Hepatocyte (in vitro differentiated cells): ENCODE data around the gene CAP1. TPM values are rescaled to one million over a fixed set of nuclear protein-coding genes. Genes with fewer than 3 reads are reported as not detected.
"Not testable (repeated sequence)": the region's sequence is repeated elsewhere in the genome, so short reads cannot be mapped to it uniquely, and the experiment has no call there.

Experiments
- DNase-seq: peaks from one replicate; pipeline ENCODE4 v3.0.0-alpha.2; 2016; ENCODE audit warnings: low spot score
- H2AFZ ChIP-seq: fragments of 200-600 bp; sonication (generic); 2 replicates; pipeline ENCODE4 v1.6.0; 2016; ENCODE audit warnings: antibody characterized with exemption, mild to moderate bottlenecking
- H3K27ac ChIP-seq: fragments of 200-600 bp; sonication (generic); 2 replicates; pipeline ENCODE4 v1.5.1; 2016; ENCODE audit warnings: mild to moderate bottlenecking
- H3K27me3 ChIP-seq: fragments of 200-600 bp; sonication (generic); 2 replicates; pipeline ENCODE4 v1.6.1; 2016
- H3K36me3 ChIP-seq: fragments of 200-600 bp; sonication (generic); replicated peaks from 2 replicates; pipeline ENCODE4 v1.5.1; 2016; ENCODE audit warnings: low read depth; ENCODE audit not compliant: insufficient read depth
- H3K4me1 ChIP-seq: fragments of 200-600 bp; sonication (generic); 2 replicates; pipeline ENCODE4 v1.5.1; 2016; ENCODE audit warnings: mild to moderate bottlenecking, moderate library complexity; ENCODE audit not compliant: insufficient read depth
- H3K4me2 ChIP-seq: fragments of 200-600 bp; sonication (generic); 2 replicates; pipeline ENCODE4 v1.6.0; 2016
- H3K4me3 ChIP-seq: fragments of 200-600 bp; sonication (generic); 2 replicates; pipeline ENCODE4 v1.5.1; 2016; ENCODE audit warnings: mild to moderate bottlenecking
- H3K79me2 ChIP-seq: fragments of 200-600 bp; sonication (generic); 2 replicates; pipeline ENCODE4 v1.6.0; 2017; ENCODE audit warnings: mild to moderate bottlenecking
- H3K9me2 ChIP-seq: fragments of 200-600 bp; sonication (generic); replicated peaks from 2 replicates; pipeline ENCODE4 v1.6.0; 2017; ENCODE audit warnings: mild to moderate bottlenecking; ENCODE audit not compliant: insufficient read depth
- H3K9me3 ChIP-seq: fragments of 200-600 bp; sonication (generic); 2 replicates; pipeline ENCODE4 v1.5.1; 2016; ENCODE audit warnings: low read depth, mild to moderate bottlenecking
- H4K20me1 ChIP-seq: fragments of 200-600 bp; sonication (generic); 2 replicates; pipeline ENCODE4 v1.6.0; 2016; ENCODE audit warnings: mild to moderate bottlenecking; ENCODE audit not compliant: insufficient read depth, poor library complexity, severe bottlenecking
- CTCF ChIP-seq: fragments of 200-600 bp; sonication (generic); IDR thresholded peaks from 2 replicates; pipeline ENCODE4 v1.5.1; 2016; ENCODE audit warnings: antibody characterized with exemption, mild to moderate bottlenecking; ENCODE audit not compliant: poor library complexity
- EZH2 ChIP-seq: fragments of 200-600 bp; sonication (generic); IDR thresholded peaks from 2 replicates; pipeline ENCODE4 v1.6.1; 2016; ENCODE audit warnings: antibody characterized with exemption, mild to moderate bottlenecking, borderline replicate concordance
- EZH2phosphoT487 ChIP-seq: fragments of 200-600 bp; sonication (generic); IDR thresholded peaks from one replicate; pipeline ENCODE4 v1.6.1; 2018; ENCODE audit warnings: antibody characterized with exemption, mild to moderate bottlenecking, low read depth, moderate library complexity; ENCODE audit not compliant: unreplicated experiment, severe bottlenecking
- WGBS: methylation state at CpG from one replicate; pipeline ENCODE4 v1.1.6; 2016; ENCODE audit warnings: low lambda C conversion rate; ENCODE audit errors: missing lambda C conversion rate; 5-methylcytosine and 5-hydroxymethylcytosine counted together
- polyA plus RNA-seq: library from polyadenylated mRNA; unstranded; fragments of >200 nt; fragmentation: Nextera tagmentation; extraction: Ambion mirVana; gene quantifications from 2 replicates; pipeline ENCODE4 v1.2.1, GENCODE V29; 2016
- total RNA-seq: library from RNA; depleted of rRNA; stranded (reverse); fragments of >200 nt; gene quantifications from 2 replicates; pipeline ENCODE4 v1.2.3, GENCODE V29; 2014

CAP1 gene
- total and polyA plus RNA-seq, 2 experiments from 2014 or later, result 186 to 191 TPM

DNA sequence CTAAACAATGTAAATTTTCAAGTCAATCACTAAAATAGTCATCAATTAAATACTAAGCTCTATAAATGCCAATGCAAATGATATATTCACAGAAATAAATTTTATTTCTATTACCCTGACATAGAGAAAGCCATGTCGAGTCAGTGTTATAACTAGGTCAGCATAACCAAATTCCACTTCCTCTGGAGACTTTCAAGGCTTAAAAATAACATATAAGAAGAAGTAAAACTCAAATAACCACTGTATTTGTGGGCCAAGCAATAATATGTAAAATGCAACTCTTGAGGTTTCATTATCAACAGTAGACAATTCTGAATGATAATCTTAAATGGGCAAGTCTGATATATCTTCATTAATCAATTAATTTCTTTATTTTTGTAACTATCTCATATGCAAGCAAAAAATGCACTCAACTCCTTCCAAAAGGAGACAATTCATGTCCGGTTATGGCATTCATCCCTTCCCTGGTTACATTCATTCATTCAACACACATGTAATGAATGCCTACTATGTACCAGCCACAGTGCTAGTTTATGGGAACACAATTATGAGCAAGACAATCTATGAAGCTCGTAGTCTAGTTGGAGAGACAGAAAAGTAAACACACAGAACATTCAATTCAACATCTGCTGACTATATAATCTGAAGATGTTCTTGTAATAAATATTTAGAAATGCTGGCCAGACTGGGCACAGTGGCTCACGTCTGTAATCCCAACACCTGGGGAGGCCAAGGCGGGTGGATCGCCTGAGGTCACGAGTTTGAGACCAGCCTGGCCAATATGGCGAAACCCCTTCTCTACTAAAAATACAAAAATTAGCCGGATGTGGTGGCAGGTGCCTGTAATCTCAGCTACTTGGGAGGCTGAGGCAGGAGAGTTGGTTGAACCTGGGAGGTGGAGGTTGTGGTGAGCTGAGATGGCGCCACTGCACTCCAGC lies 37.1 kb upstream of the CAP1 start:
- H3K4me2 ChIP-seq, result no peak overlapping the region
- no peak overlapping the region for H3K4me3 ChIP-seq
- H4K20me1 ChIP-seq, result no peaks in the 10 kb centered on the region
- no peaks in the 10 kb centered on the region for H3K27me3 ChIP-seq
- DNase-seq, result no peak
- H3K27ac ChIP-seq, result no peak overlapping the region
- no peaks in the 10 kb centered on the region for H3K79me2 ChIP-seq
- H3K36me3 ChIP-seq, result no peaks in the 10 kb centered on the region
- H3K9me3 ChIP-seq, result no peaks in the 10 kb centered on the region
- H2AFZ ChIP-seq, result no peak overlapping the region
- TF ChIP-seq EZH2 (no peak), CTCF (no peak), EZH2phosphoT487 (no peak)
- WGBS, result 84% methylated on average over 10 of the region's 10 CpGs
- no peaks in the 10 kb centered on the region for H3K4me1 ChIP-seq
- H3K9me2 ChIP-seq, result no peaks in the 10 kb centered on the region

DNA sequence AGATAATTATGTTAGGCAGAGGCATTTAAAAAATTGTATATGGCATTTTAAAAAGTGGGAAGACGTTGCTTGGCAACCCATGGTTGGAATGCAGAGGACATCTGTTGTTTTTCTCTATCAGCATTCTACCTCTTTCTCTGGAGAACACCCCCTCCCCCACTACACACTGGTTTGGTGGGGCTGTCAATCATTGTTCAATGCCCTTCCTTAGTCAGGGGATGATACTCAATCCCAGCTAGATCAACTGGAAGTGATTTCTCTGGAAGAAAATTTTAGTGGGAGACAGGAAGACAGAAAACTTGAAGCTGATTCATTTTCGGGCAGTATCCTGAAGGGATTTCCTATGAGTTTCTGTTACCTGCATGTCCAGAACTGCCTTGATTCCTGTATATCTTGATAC lies 35.7 kb upstream of the CAP1 start:
- no peak overlapping the region for H3K4me3 ChIP-seq
- no peaks in the 10 kb centered on the region for H3K27me3 ChIP-seq
- no peak for DNase-seq
- H3K79me2 ChIP-seq, result no peaks in the 10 kb centered on the region
- H4K20me1 ChIP-seq, result no peaks in the 10 kb centered on the region
- H2AFZ ChIP-seq, result no peak overlapping the region
- no peaks in the 10 kb centered on the region for H3K9me2 ChIP-seq
- no peaks in the 10 kb centered on the region for H3K9me3 ChIP-seq
- no peaks in the 10 kb centered on the region for H3K4me1 ChIP-seq
- H3K4me2 ChIP-seq, result no peak overlapping the region
- 68% methylated on average over 2 of the region's 2 CpGs for WGBS
- H3K27ac ChIP-seq, result no peak overlapping the region
- H3K36me3 ChIP-seq, result no peaks in the 10 kb centered on the region
- no peak for TF ChIP-seq EZH2
- no peak for TF ChIP-seq CTCF
- no peak for TF ChIP-seq EZH2phosphoT487

- not testable (repeated sequence) for H3K36me3 ChIP-seq, H3K9me2 ChIP-seq, H3K27me3 ChIP-seq, H3K4me2 ChIP-seq, H3K9me3 ChIP-seq, H2AFZ ChIP-seq, H4K20me1 ChIP-seq, H3K4me1 ChIP-seq, H3K4me3 ChIP-seq, DNase-seq, H3K27ac ChIP-seq, H3K79me2 ChIP-seq
- WGBS, result 87% methylated on average over 3 of the region's 3 CpGs
Measured at GRCh38 chr1:40007481-40008034, 33.0 kb upstream of the CAP1 start.

GRCh38 chr1:40011198-40011597 lies 29.3 kb upstream of the CAP1 start:
- Histone ChIP-seq H2AFZ (no peak overlapping the region), H3K9me2 (no peaks in the 10 kb centered on the region), H3K27me3 (no peaks in the 10 kb centered on the region), H3K79me2 (no peaks in the 10 kb centered on the region), H3K4me2 (no peak overlapping the region), H3K4me3 (no peak overlapping the region), H4K20me1 (no peaks in the 10 kb centered on the region), H3K4me1 (no peaks in the 10 kb centered on the region), H3K9me3 (no peaks in the 10 kb centered on the region), H3K27ac (no peak overlapping the region), H3K36me3 (no peaks in the 10 kb centered on the region)
- 90% methylated on average over 3 of the region's 3 CpGs for WGBS
- DNase-seq, result no peak
- no peak for TF ChIP-seq CTCF
- no peak for TF ChIP-seq EZH2
- no peak for TF ChIP-seq EZH2phosphoT487
